SKM-1 (cell line): Measurements from ENCODE around the gene SLX4IP.

Source experiments
- DNase-seq: peaks from one replicate; lab custom pipeline; 2025; ENCODE audit not compliant: unreplicated experiment; lab: John Stamatoyannopoulos, UW

SLX4IP gene

DNA sequence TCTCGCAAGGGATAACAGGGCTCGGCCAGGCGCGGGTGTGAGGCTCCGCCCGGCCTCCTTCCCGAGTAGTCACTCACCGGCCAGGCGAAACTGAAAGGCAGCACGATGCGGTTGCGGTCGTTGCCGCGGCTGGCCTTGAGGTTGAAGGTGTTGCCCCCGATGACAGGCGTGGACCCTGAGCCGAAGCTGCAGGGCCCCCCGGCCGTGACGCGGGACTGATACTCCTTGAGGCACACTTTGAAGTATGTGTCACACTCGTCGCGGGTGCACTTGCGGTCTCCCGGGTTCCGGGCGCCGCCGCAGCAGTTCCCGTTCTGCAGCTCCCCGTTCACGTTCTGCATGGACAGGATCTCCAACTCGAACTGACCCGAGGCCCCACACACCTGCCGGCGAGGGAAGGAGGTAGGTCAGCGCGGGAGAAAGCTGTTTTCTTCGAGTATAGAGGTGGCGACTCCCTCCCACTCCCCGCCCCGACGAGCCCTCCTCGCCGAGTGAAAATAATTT, 237.6 kb downstream of the SLX4IP start:
- peak; percentile 0 for DNase-seq

DNA sequence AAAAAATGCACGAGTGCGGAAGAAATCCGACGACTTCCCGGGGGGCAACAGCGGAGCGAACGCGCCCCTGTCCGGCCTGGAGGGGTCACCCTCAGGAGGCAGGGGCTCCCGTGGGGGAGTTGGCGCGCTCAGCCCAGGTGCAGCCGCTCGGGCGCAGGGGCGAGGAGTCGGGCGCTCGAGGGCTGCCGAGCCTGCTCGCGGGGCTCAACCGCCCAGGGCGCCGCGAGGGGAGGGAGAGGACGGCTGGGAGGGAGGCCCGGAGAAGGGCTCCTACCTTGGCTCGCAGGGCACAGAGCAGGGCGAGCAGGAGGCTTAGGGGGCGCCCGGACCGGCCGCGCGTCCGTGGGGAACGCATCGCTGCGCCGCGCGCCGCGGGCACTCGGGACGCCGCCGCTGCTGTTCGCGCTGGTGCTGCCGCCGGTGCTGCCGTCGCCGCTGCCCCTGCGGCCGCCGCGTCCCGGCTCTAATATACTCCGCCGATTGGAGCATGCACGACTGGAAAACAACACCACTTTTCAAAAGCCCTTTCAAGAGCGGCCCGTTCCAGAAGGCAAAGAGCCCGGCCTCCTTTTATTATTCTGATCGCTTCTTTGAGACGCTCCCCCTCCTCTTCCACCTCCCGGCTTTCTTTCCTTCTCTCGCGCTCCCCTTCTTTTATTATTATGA, 238.2 kb downstream of the SLX4IP start:
- DNase-seq: peak; percentile 8

DNA sequence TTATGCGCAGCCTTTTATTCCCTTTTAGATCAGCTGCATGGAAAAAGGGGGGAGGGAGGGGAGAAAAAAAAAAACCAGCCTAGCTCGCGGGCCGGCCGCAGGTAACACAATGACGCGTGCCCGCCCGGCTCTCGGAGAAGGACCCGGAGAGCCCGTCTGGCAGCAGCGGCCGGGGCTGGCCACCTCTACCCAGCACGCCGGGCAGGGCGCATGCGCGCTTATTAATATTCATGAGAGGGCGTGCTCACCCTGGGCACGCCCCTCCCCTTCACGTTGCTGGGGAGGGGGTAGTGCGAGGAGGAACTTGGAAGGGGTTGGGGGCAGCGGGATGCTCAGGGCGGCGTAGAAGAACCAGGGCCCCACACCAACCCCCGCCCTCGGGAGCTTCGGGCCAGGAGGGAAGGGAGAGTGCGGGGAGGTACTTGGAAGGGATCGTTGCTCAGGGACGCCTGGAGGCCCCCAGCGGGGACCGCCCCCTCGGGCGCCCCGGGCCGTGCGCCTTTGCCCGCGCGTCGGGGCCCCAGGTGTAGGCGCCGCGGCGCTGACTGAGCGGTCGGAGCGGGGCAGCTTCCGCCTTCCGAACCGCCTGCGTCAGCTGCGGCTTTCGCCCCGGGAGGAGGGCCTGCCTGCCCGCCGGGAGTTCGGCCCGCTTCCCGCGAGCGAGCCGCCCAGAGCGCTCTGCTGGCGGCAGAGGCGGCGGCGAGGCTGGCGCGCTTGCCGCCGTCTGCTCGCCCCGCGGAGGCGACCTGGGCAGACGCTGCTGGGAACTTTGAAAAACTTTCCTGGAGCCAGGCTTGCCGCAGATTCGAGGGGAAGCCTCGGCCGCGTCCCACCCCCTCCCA, 239.0 kb downstream of the SLX4IP start, which contains the start of gene JAG1:
JAG1 (minus strand) TSS at position 158 of the 842 bp plus-strand sequence. CDS start 469 bp downstream, outside the sequence.
- peak; percentile 42 for DNase-seq

DNA sequence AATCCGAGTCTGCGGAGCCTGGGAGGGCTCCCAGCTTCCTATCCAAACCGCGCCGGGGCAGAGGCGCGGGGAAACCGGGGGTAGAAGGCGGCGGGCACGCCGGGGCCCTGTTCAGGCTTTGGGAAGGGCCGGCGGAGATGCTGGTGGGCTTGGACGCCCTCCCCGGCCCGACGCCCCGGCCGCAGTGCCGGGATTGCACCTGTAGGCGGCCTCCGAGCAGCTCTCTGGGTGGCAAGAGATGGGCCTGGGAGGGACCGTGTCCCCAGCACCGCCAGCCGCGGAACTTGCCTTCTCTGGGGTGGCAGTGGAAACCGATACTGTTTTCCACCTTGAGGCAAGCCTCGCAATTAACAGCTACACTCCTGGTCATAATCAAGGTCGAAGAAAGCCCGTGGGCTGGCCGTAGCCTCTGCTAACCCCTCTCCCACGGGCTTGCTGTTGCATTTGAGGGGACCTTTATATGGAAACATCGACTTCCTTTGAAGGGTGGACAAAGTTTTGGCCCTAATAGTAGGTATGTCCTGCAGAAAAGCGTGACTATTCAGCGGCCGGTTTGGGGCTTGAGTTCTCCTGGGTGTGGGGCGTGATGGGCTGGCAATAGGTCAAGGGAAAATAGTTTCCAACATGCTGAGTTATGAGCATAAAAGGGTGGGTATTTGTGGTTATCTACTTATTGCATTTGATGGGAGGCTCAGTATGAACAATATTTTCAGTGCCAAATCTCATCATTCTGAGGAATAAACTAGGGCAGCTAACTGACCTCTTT, 239.8 kb downstream of the SLX4IP start:
- DNase-seq: peak; percentile 3

DNA sequence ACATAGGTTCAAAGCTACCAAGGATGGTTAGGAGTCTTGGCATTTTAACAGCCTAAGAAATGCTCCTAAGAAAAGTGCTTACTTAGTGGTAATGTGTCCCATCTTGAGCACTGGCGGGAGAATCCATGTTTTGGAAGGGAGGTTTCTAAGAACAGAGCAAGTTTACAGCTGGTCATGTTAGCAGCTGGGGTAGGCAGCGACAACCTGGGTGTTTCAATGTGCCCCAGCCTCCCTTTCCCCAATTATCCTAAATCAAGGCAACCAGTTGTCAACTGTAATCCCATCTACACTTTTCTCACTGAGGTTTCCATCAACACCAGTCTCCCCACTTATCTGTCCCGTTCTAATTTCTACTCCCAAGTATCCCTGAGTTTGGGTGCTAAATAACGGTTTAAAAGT, 240.3 kb downstream of the SLX4IP start:
- DNase-seq: no peak

DNA sequence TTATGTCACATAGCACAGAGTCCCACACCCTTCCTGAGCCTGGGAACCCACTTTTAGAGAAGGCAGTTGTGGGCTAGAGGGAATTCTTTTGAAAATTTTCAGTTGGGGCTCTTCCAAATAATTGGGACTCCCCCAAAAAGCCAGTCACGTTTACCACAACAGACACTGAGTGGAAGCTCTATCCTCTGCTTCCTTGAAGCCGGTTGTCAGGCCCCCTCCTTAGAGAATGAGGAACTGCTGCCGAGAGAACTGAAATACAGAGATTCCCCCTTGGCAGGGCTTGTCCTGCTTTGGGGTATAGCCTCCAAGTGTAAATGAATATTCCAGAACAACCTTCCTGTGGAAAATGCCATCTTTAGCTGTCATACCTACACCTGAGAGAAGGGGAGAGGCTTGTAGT, 241.4 kb downstream of the SLX4IP start:
- DNase-seq: no peak
